GM18511 (cell line): ENCODE data around the gene C4orf50.
"Not testable (repeated sequence)": the region's sequence is repeated elsewhere in the genome, so short reads cannot be mapped to it uniquely, and the experiment has no call there.

ENCODE experiments used
- ATAC-seq: cut with Tn5 transposase; IDR thresholded peaks from one replicate; pipeline ENCODE4 v1.9.1; 2021; ENCODE audit warnings: mild to moderate bottlenecking, moderate library complexity; ENCODE audit not compliant: unreplicated experiment

The C4orf50 gene

GRCh38 chr4:5869966-5870619 is 148.1 kb downstream of the C4orf50 start:
- no peak for ATAC-seq

- ATAC-seq: no peak
Measured at GRCh38 chr4:5867866-5868265, 150.4 kb downstream of the C4orf50 start.

- no peak for ATAC-seq
Measured at GRCh38 chr4:5866841-5867813, 151.1 kb downstream of the C4orf50 start.

- no peak for ATAC-seq
Measured at GRCh38 chr4:5865896-5866599, 152.2 kb downstream of the C4orf50 start.

- ATAC-seq: no peak
Measured at GRCh38 chr4:5863461-5864113, 154.6 kb downstream of the C4orf50 start.

- no peak for ATAC-seq
Measured at GRCh38 chr4:5858020-5858769, 160.0 kb downstream of the C4orf50 start.

GRCh38 chr4:5857199-5857598 is 161.0 kb downstream of the C4orf50 start:
- ATAC-seq: no peak

- ATAC-seq: not testable (repeated sequence)
Measured at GRCh38 chr4:5856362-5856761, 161.9 kb downstream of the C4orf50 start.

- no peak for ATAC-seq
Measured at GRCh38 chr4:5854929-5855328, 163.3 kb downstream of the C4orf50 start.

GRCh38 chr4:5852523-5853202 is 165.6 kb downstream of the C4orf50 start:
- no peak for ATAC-seq

GRCh38 chr4:5851637-5852301 is 166.5 kb downstream of the C4orf50 start:
- no peak for ATAC-seq
